Cardiac fibroblast (primary cell): ENCODE results near the gene LYPD1.

Experiments used
- DNase-seq, 2 donors: peaks; one replicate each; pipeline versions ENCODE4 v3.0.0 to v3.0.0-alpha.2; 2010; ENCODE audit warnings: low read depth in 2 of 2
- H3K4me3 ChIP-seq, 2 donors: replicated peaks in 1 of 2; 1 replicate in 1 of 2; 2 replicates in 1 of 2; pipeline ENCODE4 v1.5.1; 2011; ENCODE audit warnings: low read depth in 2 of 2, low read length in 2 of 2, mild to moderate bottlenecking in 2 of 2, moderate library complexity in 1 of 2
- CTCF ChIP-seq: IDR thresholded peaks from one replicate; pipeline ENCODE4 v1.5.1; 2011; ENCODE audit warnings: low read depth, mild to moderate bottlenecking, low read length, inconsistent platforms

The LYPD1 gene

GRCh38 chr2:132656266-132656975 is 13.6 kb downstream of the LYPD1 start:
- no peak for TF ChIP-seq CTCF
- H3K4me3 ChIP-seq = no peak overlapping the region
- no peak for DNase-seq

GRCh38 chr2:132654968-132655367 is 15.0 kb downstream of the LYPD1 start:
- H3K4me3 ChIP-seq = no peak overlapping the region
- TF ChIP-seq CTCF = no peak
- DNase-seq = no peak

- H3K4me3 ChIP-seq = no peak overlapping the region
- no peak for DNase-seq
- no peak for TF ChIP-seq CTCF
Observed at GRCh38 chr2:132654335-132654734, 15.7 kb downstream of the LYPD1 start.

- no peak for DNase-seq
- TF ChIP-seq CTCF = no peak
- no peak overlapping the region for H3K4me3 ChIP-seq
Observed at GRCh38 chr2:132652474-132652873, 17.5 kb downstream of the LYPD1 start.

GRCh38 chr2:132651115-132652045 is 18.6 kb downstream of the LYPD1 start:
- peak in 1 of 2 donors; percentile 81 for DNase-seq
- H3K4me3 ChIP-seq = no peak overlapping the region
- TF ChIP-seq CTCF = peak; percentile 83

- TF ChIP-seq CTCF = no peak
- H3K4me3 ChIP-seq = no peak overlapping the region
- DNase-seq = no peak
Observed at GRCh38 chr2:132646540-132647108, 23.4 kb downstream of the LYPD1 start.
